ENCODE results near the gene NET1. TPM values are rescaled to one million over a fixed set of nuclear protein-coding genes. Genes with fewer than 3 reads are reported as not detected.

NET1 gene
- polyA plus RNA-seq, 2 of the 4 experiments (the other 2 are of a cell fraction), result 42.9 to 132 TPM

DNA sequence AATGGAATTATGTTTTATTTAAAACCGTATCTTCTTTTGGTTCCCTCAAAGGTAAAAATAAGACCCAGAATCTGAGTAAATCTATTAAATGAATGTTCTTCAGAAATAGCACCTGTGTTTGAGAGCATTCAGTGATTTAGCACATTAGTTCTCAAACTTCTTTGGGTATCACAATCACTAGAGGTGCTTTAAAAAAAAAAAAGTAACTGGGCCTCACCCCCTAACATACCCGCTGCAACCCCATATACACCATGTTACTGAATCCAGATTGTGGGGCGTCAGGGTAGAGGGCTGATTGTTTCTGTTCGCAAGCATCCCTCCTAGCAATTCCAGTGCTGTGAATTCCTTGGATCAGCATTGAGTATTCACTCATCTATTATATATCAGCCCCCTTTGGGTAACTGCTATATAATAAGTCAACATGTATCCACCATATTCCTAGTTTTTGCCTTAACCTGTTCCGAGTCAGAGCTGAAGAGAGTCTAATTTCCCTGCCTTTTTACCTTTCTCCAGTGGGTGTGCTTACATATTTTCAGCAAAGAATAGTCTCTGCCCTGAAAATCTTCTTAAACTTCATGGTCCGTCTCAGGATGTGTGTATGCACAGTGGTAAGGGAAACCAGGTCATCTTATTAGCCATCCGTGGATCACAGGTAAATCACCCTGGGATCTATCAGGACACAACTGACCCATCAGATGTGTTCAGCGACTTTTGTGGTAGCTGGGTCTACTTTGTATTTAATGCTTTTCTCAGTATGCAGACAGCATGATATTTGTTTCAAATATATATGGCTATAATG lies 46.8 kb downstream of the NET1 start (continued):
- no peak for TF ChIP-seq MAFK (IDR thresholded peaks at IDR 0.05; ENCODE audit: partially characterized antibody)
- no peak for TF ChIP-seq JUN (IDR thresholded peaks at IDR 0.05)
- TF ChIP-seq RAD21 (conservative IDR thresholded peaks at IDR 0.05 in 1 of 2, IDR thresholded peaks at IDR 0.05 in 1 of 2), result no peak
- no peak for TF ChIP-seq SREBF2 (IDR thresholded peaks at IDR 0.05)

DNA sequence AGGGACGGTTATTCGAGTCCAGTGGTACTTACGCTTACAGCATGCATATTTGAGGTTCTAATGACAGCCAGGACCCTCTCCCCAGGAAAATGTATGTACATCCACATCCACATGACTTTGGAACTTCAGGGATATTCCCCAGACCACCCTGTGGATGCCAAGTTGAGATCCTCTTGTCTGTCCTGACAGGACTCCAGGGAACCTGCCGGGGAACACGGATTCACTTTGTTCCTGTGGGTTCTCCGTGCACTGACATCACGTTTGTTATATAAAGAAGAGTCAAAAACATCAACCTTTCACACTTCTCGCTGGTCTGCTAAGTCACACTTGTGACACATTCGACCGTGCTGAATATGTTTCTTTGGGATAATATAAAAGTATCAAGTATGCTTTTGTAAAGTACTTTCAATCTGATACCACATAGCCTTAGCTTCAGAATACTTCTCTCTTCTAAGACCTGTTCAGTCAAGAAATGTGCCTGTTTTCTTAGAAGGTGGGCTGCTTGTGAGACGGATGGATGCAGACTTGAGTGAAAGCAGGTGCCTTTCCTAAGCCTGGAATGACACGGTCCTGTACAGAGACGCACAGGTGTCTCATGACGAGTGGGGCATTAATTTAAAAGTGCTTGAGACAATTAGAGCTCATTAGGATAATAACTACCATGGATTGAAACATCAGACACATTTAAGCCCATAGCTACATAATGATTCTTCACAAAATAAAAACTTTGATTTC lies 48.3 kb downstream of the NET1 start:
- Histone ChIP-seq H3K9me3 (no peaks in the 10 kb centered on the region), H3K4me2 (no peak overlapping the region), H3K27ac (no peak overlapping the region), H3K4me3 (no peak overlapping the region), H3K4me1 (no peaks in the 10 kb centered on the region)
- ChIA-PET CTCF (interaction anchor here (0.8 to 5.6 kb wide), 5 partner anchors 17 to 169 kb away, joined by 3 to 33 read pairs (median 8); no protein-coding TSS in a partner anchor), POLR2A (no interaction called here)
- FAIRE-seq, result no peak
- TF ChIP-seq EHMT2 (IDR thresholded peaks at IDR 0.05; ENCODE audit: low read depth), result no peak
- TF ChIP-seq JUN (IDR thresholded peaks at IDR 0.05), result no peak
- TF ChIP-seq TFCP2L1 (CRISPR knock-in tag; IDR thresholded peaks at IDR 0.05), result no peak
- TF ChIP-seq, protein P1, sequence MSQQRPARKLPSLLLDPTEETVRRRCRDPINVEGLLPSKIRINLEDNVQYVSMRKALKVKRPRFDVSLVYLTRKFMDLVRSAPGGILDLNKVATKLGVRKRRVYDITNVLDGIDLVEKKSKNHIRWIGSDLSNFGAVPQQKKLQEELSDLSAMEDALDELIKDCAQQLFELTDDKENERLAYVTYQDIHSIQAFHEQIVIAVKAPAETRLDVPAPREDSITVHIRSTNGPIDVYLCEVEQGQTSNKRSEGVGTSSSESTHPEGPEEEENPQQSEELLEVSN (IDR thresholded peaks at IDR 0.05; ENCODE audit: borderline replicate concordance, low read depth), result no peak
- TF ChIP-seq NFE2L2 (conservative IDR thresholded peaks at IDR 0.05; ENCODE audit: low read length), result no peak
- TF ChIP-seq, protein P2, sequence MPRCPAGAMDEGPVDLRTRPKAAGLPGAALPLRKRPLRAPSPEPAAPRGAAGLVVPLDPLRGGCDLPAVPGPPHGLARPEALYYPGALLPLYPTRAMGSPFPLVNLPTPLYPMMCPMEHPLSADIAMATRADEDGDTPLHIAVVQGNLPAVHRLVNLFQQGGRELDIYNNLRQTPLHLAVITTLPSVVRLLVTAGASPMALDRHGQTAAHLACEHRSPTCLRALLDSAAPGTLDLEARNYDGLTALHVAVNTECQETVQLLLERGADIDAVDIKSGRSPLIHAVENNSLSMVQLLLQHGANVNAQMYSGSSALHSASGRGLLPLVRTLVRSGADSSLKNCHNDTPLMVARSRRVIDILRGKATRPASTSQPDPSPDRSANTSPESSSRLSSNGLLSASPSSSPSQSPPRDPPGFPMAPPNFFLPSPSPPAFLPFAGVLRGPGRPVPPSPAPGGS (IDR thresholded peaks at IDR 0.05), result no peak
- TF ChIP-seq MYC (IDR thresholded peaks at IDR 0.05; ENCODE audit: borderline replicate concordance, low read length), result no peak
- TF ChIP-seq NPAS2 (CRISPR knock-in tag; IDR thresholded peaks at IDR 0.05; ENCODE audit: borderline replicate concordance), result no peak
- no peak for TF ChIP-seq BHLHE40 (IDR thresholded peaks at IDR 0.05; ENCODE audit: low read depth, low read length)
- TF ChIP-seq, protein P3, sequence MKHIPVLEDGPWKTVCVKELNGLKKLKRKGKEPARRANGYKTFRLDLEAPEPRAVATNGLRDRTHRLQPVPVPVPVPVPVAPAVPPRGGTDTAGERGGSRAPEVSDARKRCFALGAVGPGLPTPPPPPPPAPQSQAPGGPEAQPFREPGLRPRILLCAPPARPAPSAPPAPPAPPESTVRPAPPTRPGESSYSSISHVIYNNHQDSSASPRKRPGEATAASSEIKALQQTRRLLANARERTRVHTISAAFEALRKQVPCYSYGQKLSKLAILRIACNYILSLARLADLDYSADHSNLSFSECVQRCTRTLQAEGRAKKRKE (CRISPR knock-in tag; IDR thresholded peaks at IDR 0.05; ENCODE audit: low read depth), result no peak
- TF ChIP-seq, protein P4, sequence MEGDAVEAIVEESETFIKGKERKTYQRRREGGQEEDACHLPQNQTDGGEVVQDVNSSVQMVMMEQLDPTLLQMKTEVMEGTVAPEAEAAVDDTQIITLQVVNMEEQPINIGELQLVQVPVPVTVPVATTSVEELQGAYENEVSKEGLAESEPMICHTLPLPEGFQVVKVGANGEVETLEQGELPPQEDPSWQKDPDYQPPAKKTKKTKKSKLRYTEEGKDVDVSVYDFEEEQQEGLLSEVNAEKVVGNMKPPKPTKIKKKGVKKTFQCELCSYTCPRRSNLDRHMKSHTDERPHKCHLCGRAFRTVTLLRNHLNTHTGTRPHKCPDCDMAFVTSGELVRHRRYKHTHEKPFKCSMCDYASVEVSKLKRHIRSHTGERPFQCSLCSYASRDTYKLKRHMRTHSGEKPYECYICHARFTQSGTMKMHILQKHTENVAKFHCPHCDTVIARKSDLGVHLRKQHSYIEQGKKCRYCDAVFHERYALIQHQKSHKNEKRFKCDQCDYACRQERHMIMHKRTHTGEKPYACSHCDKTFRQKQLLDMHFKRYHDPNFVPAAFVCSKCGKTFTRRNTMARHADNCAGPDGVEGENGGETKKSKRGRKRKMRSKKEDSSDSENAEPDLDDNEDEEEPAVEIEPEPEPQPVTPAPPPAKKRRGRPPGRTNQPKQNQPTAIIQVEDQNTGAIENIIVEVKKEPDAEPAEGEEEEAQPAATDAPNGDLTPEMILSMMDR (IDR thresholded peaks at IDR 0.05), result no peak
- TF ChIP-seq PHF8 (IDR thresholded peaks at IDR 0.05; ENCODE audit: borderline replicate concordance, low read depth), result no peak
- TF ChIP-seq EHF (CRISPR knock-in tag; IDR thresholded peaks at IDR 0.05), result no peak
- 89% methylated on average over 14 of the region's 14 CpGs for WGBS (ENCODE audit: missing lambda C conversion rate)
- ATAC-seq, result no peak
- DNase-seq (ENCODE audit: low read depth in 1 of 2, low spot score in 1 of 2), result no peak

DNA sequence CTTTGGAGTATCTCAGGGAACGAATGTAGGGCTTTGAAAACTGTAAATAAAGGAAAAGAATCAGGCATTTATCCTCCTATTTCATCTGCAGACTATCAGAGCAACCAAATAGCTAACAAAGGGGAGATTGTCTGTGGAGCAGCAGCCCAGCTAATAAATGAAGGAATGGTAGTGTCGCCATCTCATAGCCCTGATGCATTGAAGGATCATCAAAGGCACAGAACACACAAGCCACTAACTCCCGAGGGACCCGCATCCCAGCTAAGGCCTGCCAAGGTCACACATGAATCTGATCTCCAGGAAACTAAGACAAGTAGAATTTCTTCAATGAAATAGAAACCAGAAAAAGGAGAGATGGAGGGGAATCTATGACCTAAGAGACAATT lies 48.8 kb downstream of the NET1 start:
- 87% methylated on average over 4 of the region's 4 CpGs for WGBS (ENCODE audit: missing lambda C conversion rate)
- no peak overlapping the region for H3K27ac ChIP-seq
- peaks cover under 1% of the 10 kb centered on the region; the same call in 1 of the 3 replicates for H3K4me1 ChIP-seq
- H3K9me3 ChIP-seq, result no peaks in the 10 kb centered on the region
- ATAC-seq (no peak), DNase-seq (ENCODE audit: low read depth in 1 of 2, low spot score in 1 of 2) (no peak), FAIRE-seq (no peak)
- no peak overlapping the region for H3K4me3 ChIP-seq
- ChIA-PET POLR2A (no interaction called here), CTCF (interaction anchor here (0.8 to 5.6 kb wide), 6 partner anchors 17 to 168 kb away, joined by 3 to 33 read pairs (median 3); no protein-coding TSS in a partner anchor)
- no peak overlapping the region for H3K4me2 ChIP-seq
- TF ChIP-seq MAZ (IDR thresholded peaks at IDR 0.05; ENCODE audit: borderline replicate concordance, low read depth, low read length) (no peak), GATA3 (IDR thresholded peaks at IDR 0.05; ENCODE audit: borderline replicate concordance) (no peak), KDM5A (IDR thresholded peaks at IDR 0.05) (no peak), RAD21 (conservative IDR thresholded peaks at IDR 0.05 in 1 of 2, IDR thresholded peaks at IDR 0.05 in 1 of 2) (no peak), EHF (CRISPR knock-in tag; IDR thresholded peaks at IDR 0.05) (no peak), NFE2L2 (conservative IDR thresholded peaks at IDR 0.05; ENCODE audit: low read length) (no peak), EHMT2 (IDR thresholded peaks at IDR 0.05; ENCODE audit: low read depth) (no peak), FOSL2 (IDR thresholded peaks at IDR 0.05) (no peak), FOSL2 (CRISPR knock-in tag; IDR thresholded peaks at IDR 0.05) (no peak)
- TF ChIP-seq, protein P5, sequence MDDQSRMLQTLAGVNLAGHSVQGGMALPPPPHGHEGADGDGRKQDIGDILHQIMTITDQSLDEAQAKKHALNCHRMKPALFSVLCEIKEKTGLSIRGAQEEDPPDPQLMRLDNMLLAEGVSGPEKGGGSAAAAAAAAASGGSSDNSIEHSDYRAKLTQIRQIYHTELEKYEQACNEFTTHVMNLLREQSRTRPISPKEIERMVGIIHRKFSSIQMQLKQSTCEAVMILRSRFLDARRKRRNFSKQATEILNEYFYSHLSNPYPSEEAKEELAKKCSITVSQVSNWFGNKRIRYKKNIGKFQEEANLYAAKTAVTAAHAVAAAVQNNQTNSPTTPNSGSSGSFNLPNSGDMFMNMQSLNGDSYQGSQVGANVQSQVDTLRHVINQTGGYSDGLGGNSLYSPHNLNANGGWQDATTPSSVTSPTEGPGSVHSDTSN (IDR thresholded peaks at IDR 0.05), result no peak
- TF ChIP-seq, protein P1 (IDR thresholded peaks at IDR 0.05; ENCODE audit: borderline replicate concordance, low read depth), result no peak
